ENCODE results near the gene TMEM106C. TPM values are rescaled to one million over a fixed set of nuclear protein-coding genes. Genes with fewer than 3 reads are reported as not detected.

The TMEM106C gene
- total RNA-seq, 3 donors from 2014 or later (not counting 1 experiment from before 2014, with no cell fraction given), result 19.1 to 26.2 (median 22.5) TPM

- H3K4me1 ChIP-seq (ENCODE audit: control insufficient read depth, insufficient read depth, low read length), result no peaks in the 10 kb centered on the region
- no peak overlapping the region for H3K4me3 Mint-ChIP-seq
- H3K4me3 ChIP-seq (ENCODE audit: low read length), result no peak overlapping the region
- WGBS (ENCODE audit: insufficient coverage), result 87% methylated on average over 5 of the region's 5 CpGs
- H3K9me3 Mint-ChIP-seq, result no peaks in the 10 kb centered on the region
- intact Hi-C loops (cut with micrococcal nuclease), result no loop called here
- ATAC-seq, result no peak
- no peak for DNase-seq
- TF ChIP-seq CTCF (IDR thresholded peaks at IDR 0.05), result no peak
- H3K27ac Mint-ChIP-seq, result no peak overlapping the region
- H3K36me3 ChIP-seq (ENCODE audit: control insufficient read depth, insufficient read depth, low read length), result no peaks in the 10 kb centered on the region
- no peaks in the 10 kb centered on the region for H3K27me3 ChIP-seq (ENCODE audit: control insufficient read depth, insufficient read depth, low read length)
- H3K36me3 Mint-ChIP-seq, result no peaks in the 10 kb centered on the region
- H3K27ac ChIP-seq (ENCODE audit: low read length), result no peak overlapping the region
- no peaks in the 10 kb centered on the region for H3K4me1 Mint-ChIP-seq
- no peaks in the 10 kb centered on the region for H3K9me3 ChIP-seq (ENCODE audit: control insufficient read depth, insufficient read depth, low read length)
- H3K27me3 Mint-ChIP-seq (ENCODE audit: low read depth in 2 of 2), result peaks cover 0 to 12% of the 10 kb centered on the region in 2 donors
Observed at GRCh38 chr12:47982311-47982710, 18.9 kb downstream of the TMEM106C start.

DNA sequence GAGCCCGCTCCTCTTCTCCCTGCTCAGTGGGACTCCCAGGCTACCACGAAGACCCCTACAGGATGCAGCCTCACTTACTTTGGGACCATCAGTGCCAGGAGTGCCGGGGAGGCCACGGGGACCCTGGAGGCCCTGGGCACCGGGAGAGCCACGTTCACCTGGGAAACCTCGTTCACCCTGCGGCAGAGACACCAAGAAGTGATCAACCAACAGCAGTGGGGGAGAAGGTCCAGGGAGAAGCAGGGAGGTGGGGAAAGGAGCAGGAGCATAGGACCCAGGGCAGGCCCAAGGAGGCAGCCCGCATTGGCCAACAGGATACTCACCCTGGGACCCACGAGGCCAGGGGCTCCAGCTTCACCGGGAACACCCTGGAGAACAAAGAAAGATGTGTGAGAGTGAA is 19.4 kb downstream of the TMEM106C start:
- TF ChIP-seq CTCF (IDR thresholded peaks at IDR 0.05), result no peak
- no peaks in the 10 kb centered on the region for H3K36me3 Mint-ChIP-seq
- H3K9me3 Mint-ChIP-seq, result no peaks in the 10 kb centered on the region
- H3K27ac Mint-ChIP-seq, result no peak overlapping the region
- no peaks in the 10 kb centered on the region for H3K9me3 ChIP-seq (ENCODE audit: control insufficient read depth, insufficient read depth, low read length)
- no peaks in the 10 kb centered on the region for H3K4me1 ChIP-seq (ENCODE audit: control insufficient read depth, insufficient read depth, low read length)
- no peaks in the 10 kb centered on the region for H3K4me1 Mint-ChIP-seq
- no peak overlapping the region for H3K4me3 ChIP-seq (ENCODE audit: low read length)
- intact Hi-C loops (cut with micrococcal nuclease), result no loop called here
- peaks cover 1 to 14% of the 10 kb centered on the region in 2 donors for H3K27me3 Mint-ChIP-seq (ENCODE audit: low read depth in 2 of 2)
- no peak overlapping the region for H3K27ac ChIP-seq (ENCODE audit: low read length)
- no peak for DNase-seq
- H3K4me3 Mint-ChIP-seq, result no peak overlapping the region
- WGBS (ENCODE audit: insufficient coverage), result 88% methylated on average over 10 of the region's 11 CpGs
- no peak for ATAC-seq
- no peaks in the 10 kb centered on the region for H3K36me3 ChIP-seq (ENCODE audit: control insufficient read depth, insufficient read depth, low read length)
- H3K27me3 ChIP-seq (ENCODE audit: control insufficient read depth, insufficient read depth, low read length), result no peaks in the 10 kb centered on the region

DNA sequence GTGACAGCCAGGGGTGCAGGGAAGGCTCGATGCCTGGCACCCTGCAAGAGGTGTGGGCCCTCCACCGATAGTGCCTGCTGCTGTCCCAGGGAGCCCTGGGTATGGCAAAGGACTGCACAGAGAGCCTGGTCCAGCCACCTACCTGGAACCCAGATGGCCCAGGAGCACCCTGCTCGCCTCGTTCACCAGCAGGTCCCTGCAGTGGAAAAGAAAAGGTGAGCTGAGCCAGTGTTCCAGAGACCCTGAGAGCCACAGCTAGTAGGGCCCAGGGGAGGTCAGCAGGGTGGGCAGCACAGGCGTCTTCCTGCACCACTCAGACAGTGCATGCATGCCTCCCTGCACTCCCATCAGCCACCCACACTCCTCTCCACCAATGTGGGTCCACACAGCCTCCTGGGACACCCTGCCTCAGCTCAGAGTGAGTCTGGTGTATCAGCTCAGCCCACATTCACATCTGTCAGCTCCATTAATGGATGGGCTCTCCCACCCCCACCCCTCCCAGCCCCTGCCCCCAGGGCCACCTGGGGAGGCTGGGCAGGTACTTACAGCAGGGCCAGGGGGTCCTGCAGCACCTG is 20.2 kb downstream of the TMEM106C start:
- WGBS (ENCODE audit: insufficient coverage), result 86% methylated on average over 5 of the region's 5 CpGs
- DNase-seq, result no peak
- TF ChIP-seq CTCF (IDR thresholded peaks at IDR 0.05), result no peak
- Mint-ChIP-seq H3K4me1 (no peaks in the 10 kb centered on the region), H3K4me3 (no peak overlapping the region), H3K27ac (no peak overlapping the region), H3K27me3 (ENCODE audit: low read depth in 2 of 2) (peaks cover 10 to 13% of the 10 kb centered on the region in 2 donors), H3K9me3 (no peaks in the 10 kb centered on the region), H3K36me3 (no peaks in the 10 kb centered on the region)
- no peaks in the 10 kb centered on the region for H3K9me3 ChIP-seq (ENCODE audit: control insufficient read depth, insufficient read depth, low read length)
- no peak overlapping the region for H3K27ac ChIP-seq (ENCODE audit: low read length)
- no peaks in the 10 kb centered on the region for H3K4me1 ChIP-seq (ENCODE audit: control insufficient read depth, insufficient read depth, low read length)
- no peaks in the 10 kb centered on the region for H3K27me3 ChIP-seq (ENCODE audit: control insufficient read depth, insufficient read depth, low read length)
- no peak for ATAC-seq
- H3K36me3 ChIP-seq (ENCODE audit: control insufficient read depth, insufficient read depth, low read length), result no peaks in the 10 kb centered on the region
- no peak overlapping the region for H3K4me3 ChIP-seq (ENCODE audit: low read length)
- intact Hi-C loops (cut with micrococcal nuclease), result no loop called here

- Mint-ChIP-seq H3K9me3 (no peaks in the 10 kb centered on the region), H3K4me3 (no peak overlapping the region), H3K4me1 (peaks cover under 1% of the 10 kb centered on the region in 2 donors), H3K27me3 (ENCODE audit: low read depth in 2 of 2) (peaks cover 14 to 16% of the 10 kb centered on the region in 2 donors), H3K36me3 (no peaks in the 10 kb centered on the region), H3K27ac (no peak overlapping the region)
- no peak for ATAC-seq
- no peak overlapping the region for H3K27ac ChIP-seq (ENCODE audit: low read length)
- WGBS (ENCODE audit: insufficient coverage), result 90% methylated on average over 8 of the region's 8 CpGs
- no peaks in the 10 kb centered on the region for H3K9me3 ChIP-seq (ENCODE audit: control insufficient read depth, insufficient read depth, low read length)
- no peaks in the 10 kb centered on the region for H3K36me3 ChIP-seq (ENCODE audit: control insufficient read depth, insufficient read depth, low read length)
- no peak for TF ChIP-seq CTCF (IDR thresholded peaks at IDR 0.05)
- no peak for DNase-seq
- H3K4me3 ChIP-seq (ENCODE audit: low read length), result no peak overlapping the region
- H3K4me1 ChIP-seq (ENCODE audit: control insufficient read depth, insufficient read depth, low read length), result peaks cover 2% of the 10 kb centered on the region
- H3K27me3 ChIP-seq (ENCODE audit: control insufficient read depth, insufficient read depth, low read length), result no peaks in the 10 kb centered on the region
- intact Hi-C loops (cut with micrococcal nuclease), result no loop called here
Observed at GRCh38 chr12:47984331-47984801, 21.0 kb downstream of the TMEM106C start.
